Measurements from ENCODE around the gene ZBED4.
A peak's percentile ranks its signal among the peaks of the same experiment; 100 is the strongest.

- TF ChIP-seq EZH2 (IDR thresholded peaks at IDR 0.05; ENCODE audit: low read depth, unreplicated experiment) (peak; percentile 88), EZH2phosphoT487 (IDR thresholded peaks at IDR 0.05; ENCODE audit: unreplicated experiment) (no peak), CTCF (conservative IDR thresholded peaks at IDR 0.05; ENCODE audit: low read depth in 2 of 2) (no peak), POLR2AphosphoS5 (IDR thresholded peaks at IDR 0.05; ENCODE audit: low read depth) (no peak), REST (IDR thresholded peaks at IDR 0.05; ENCODE audit: unreplicated experiment) (no peak), NANOG (IDR thresholded peaks at IDR 0.05; ENCODE audit: borderline replicate concordance) (no peak), ZNF331 (CRISPR knock-in tag; IDR thresholded peaks at IDR 0.05; ENCODE audit: low read depth) (no peak), STAT1 (IDR thresholded peaks at IDR 0.05; ENCODE audit: unreplicated experiment) (no peak), ZNF114 (CRISPR knock-in tag; IDR thresholded peaks at IDR 0.05) (no peak), CREB1 (CRISPR knock-in tag; IDR thresholded peaks at IDR 0.05; ENCODE audit: low read depth) (no peak)
These were observed 5.6 kb upstream of the ZBED4 start for GRCh38 chr22:49847751-49848689.
